ENCODE results near the gene GABRD.

DNA sequence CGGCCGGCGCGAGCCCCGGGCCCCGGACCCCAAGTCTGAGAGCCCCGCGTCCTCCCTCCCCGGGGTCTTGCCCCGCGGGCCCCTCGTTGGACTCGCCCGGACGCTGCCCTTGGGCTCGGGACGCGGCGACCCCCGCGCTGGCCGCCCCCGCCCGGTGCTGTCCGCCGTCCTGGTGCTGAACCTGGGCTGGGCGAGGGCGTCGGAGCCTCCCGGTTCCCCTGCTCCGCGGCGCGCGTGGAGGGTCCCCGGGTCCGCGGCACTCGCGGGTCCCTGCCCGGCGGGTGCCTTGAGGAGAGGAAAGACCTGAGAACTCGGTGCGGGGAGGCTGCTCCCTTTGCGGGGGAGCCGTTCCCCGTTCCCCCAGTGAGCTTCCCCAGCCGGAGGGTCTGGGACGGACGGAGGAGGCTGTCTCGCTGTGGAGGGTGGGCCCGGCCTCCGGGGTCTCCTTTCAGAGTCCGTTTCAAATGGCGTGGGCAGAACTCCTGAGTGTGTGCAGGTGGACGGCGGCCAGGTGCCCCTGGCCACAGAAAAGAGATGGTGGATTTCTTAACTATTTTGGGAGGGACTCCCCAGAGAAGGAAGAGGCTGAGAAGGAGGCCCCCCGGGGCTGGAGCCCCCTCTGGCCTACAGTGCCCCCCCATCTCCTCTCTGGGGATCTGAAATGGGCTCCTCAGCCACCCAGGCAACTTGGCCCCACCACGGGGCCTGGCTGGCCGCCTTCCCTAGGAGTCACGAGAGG, 595 bp downstream of the GABRD start:
- TF ChIP-seq ZNF274 (IDR thresholded peaks at IDR 0.05; ENCODE audit: low read depth, low read length) (no peak), YY1 (IDR thresholded peaks at IDR 0.05; ENCODE audit: insufficient read depth, insufficient read length) (no peak), SUZ12 (IDR thresholded peaks at IDR 0.05; ENCODE audit: extremely low read depth, insufficient read depth, insufficient read length) (no peak)

Measured in NT2/D1 (cell line).